Calu3 (cell line): ENCODE data around the gene SRGN. TPM values are rescaled to one million over a fixed set of nuclear protein-coding genes. Genes with fewer than 3 reads are reported as not detected.

Experiments used
- BruUV-seq: library from RNA; stranded (reverse); fragments of 400-500 nt; replicated peaks from 2 replicates; lab custom pipeline; 2021; lab: Mats Ljungman, UMichigan
- CTCF ChIA-PET: fragments of 300-600 bp; sonication (Branson Sonifier 250); formaldehyde crosslinking; loops from one replicate; lab custom pipeline; 2022; ENCODE audit warnings: antibody characterized with exemption; lab: Charles Lee
- DNase-seq: peaks from one replicate; pipeline ENCODE4 v3.0.0; 2022
- H3K27ac Mint-ChIP-seq: one replicate; pipeline ENCODE4 v1.8.0; 2022; ENCODE audit warnings: mixed read lengths; ENCODE audit not compliant: unreplicated experiment
- H3K27me3 Mint-ChIP-seq: one replicate; pipeline ENCODE4 v1.8.0; 2022; ENCODE audit warnings: mixed read lengths; ENCODE audit not compliant: unreplicated experiment
- H3K36me3 Mint-ChIP-seq: one replicate; pipeline ENCODE4 v1.8.0; 2022; ENCODE audit warnings: mild to moderate bottlenecking, moderate library complexity, mixed read lengths; ENCODE audit not compliant: insufficient read depth, unreplicated experiment
- H3K4me1 Mint-ChIP-seq: one replicate; pipeline ENCODE4 v1.8.0; 2022; ENCODE audit warnings: mild to moderate bottlenecking, low read depth, mixed read lengths; ENCODE audit not compliant: unreplicated experiment
- H3K4me3 Mint-ChIP-seq: one replicate; pipeline ENCODE4 v1.8.0; 2022; ENCODE audit warnings: mild to moderate bottlenecking, low read depth, moderate library complexity, mixed read lengths; ENCODE audit not compliant: unreplicated experiment
- H3K9me3 Mint-ChIP-seq: one replicate; pipeline ENCODE4 v1.8.0; 2022; ENCODE audit warnings: low read depth, mixed read lengths; ENCODE audit not compliant: unreplicated experiment
- CTCF ChIP-seq: fragments of 200-600 bp; IDR thresholded peaks from one replicate; pipeline ENCODE4 v1.8.0; 2022; ENCODE audit warnings: antibody characterized with exemption; ENCODE audit not compliant: unreplicated experiment
- intact Hi-C: fragments of 100-400 bp; cut with micrococcal nuclease; formaldehyde crosslinking; loops from one replicate; pipeline ENCODE4 v1.10.0; 2022; ENCODE audit not compliant: unreplicated experiment
- total RNA-seq: library from RNA; stranded (reverse); gene quantifications from 2 replicates; pipeline ENCODE4 v1.2.3, GENCODE V29; 2022

The SRGN gene
- total RNA-seq, 1 experiment from 2014 or later: not detected

- Mint-ChIP-seq H3K27me3 (peaks cover 46% of the 10 kb centered on the region), H3K36me3 (no peaks in the 10 kb centered on the region), H3K4me1 (peaks cover 8% of the 10 kb centered on the region), H3K9me3 (no peaks in the 10 kb centered on the region), H3K4me3 (no peak overlapping the region), H3K27ac (no peak overlapping the region)
- DNase-seq: no peak
- intact Hi-C loops: no loop called here
- CTCF ChIA-PET: interaction anchor here (0.8 kb wide), 1 partner anchor 11 kb away, joined by 3 read pairs; no protein-coding TSS in a partner anchor
- BruUV-seq: no TSS peak
- TF ChIP-seq CTCF: no peak
Observed at GRCh38 chr10:69104994-69105790, 17.3 kb downstream of the SRGN start.

- no peak for DNase-seq
- Mint-ChIP-seq H3K36me3 (no peaks in the 10 kb centered on the region), H3K27ac (no peak overlapping the region), H3K9me3 (no peaks in the 10 kb centered on the region), H3K27me3 (peaks cover 47% of the 10 kb centered on the region), H3K4me1 (peaks cover 3% of the 10 kb centered on the region), H3K4me3 (no peak overlapping the region)
- no TSS peak for BruUV-seq
- TF ChIP-seq CTCF: no peak
- CTCF ChIA-PET: interaction anchor here (0.7 to 1.5 kb wide), 4 partner anchors 13 to 300 kb away, joined by 3 to 6 read pairs (median 4); no protein-coding TSS in a partner anchor
- intact Hi-C loops: no loop called here
Observed at GRCh38 chr10:69107176-69107490, 19.2 kb downstream of the SRGN start.

- Mint-ChIP-seq H3K27ac (no peak overlapping the region), H3K4me3 (no peak overlapping the region), H3K27me3 (peaks cover 47% of the 10 kb centered on the region), H3K4me1 (no peaks in the 10 kb centered on the region), H3K9me3 (no peaks in the 10 kb centered on the region), H3K36me3 (no peaks in the 10 kb centered on the region)
- BruUV-seq: no TSS peak
- CTCF ChIA-PET: interaction anchor here (0.7 kb wide), 2 partner anchors 45 to 199 kb away, joined by 3 to 6 read pairs; no protein-coding TSS in a partner anchor
- intact Hi-C loops: no loop called here
- no peak for DNase-seq
- no peak for TF ChIP-seq CTCF
Observed at GRCh38 chr10:69107699-69108098, 19.8 kb downstream of the SRGN start.

GRCh38 chr10:69119896-69120295 is 32.0 kb downstream of the SRGN start:
- BruUV-seq: no TSS peak
- H3K4me1 Mint-ChIP-seq: no peaks in the 10 kb centered on the region
- no peak for TF ChIP-seq CTCF
- H3K9me3 Mint-ChIP-seq: no peaks in the 10 kb centered on the region
- H3K4me3 Mint-ChIP-seq: no peak overlapping the region
- no peak overlapping the region for H3K27ac Mint-ChIP-seq
- peaks cover 20% of the 10 kb centered on the region for H3K36me3 Mint-ChIP-seq
- intact Hi-C loops: no loop called here
- no peak for DNase-seq
- CTCF ChIA-PET: no interaction called here
- peaks cover 11% of the 10 kb centered on the region for H3K27me3 Mint-ChIP-seq
